DMS153 (cell line): ENCODE measurements around the gene EPHB1.

Source experiments
- DNase-seq: peaks from one replicate; lab custom pipeline; 2025; lab: John Stamatoyannopoulos, UW

Gene EPHB1

GRCh38 chr3:135050536-135050935 is 255.5 kb downstream of the EPHB1 start:
- DNase-seq, result no peak

DNA sequence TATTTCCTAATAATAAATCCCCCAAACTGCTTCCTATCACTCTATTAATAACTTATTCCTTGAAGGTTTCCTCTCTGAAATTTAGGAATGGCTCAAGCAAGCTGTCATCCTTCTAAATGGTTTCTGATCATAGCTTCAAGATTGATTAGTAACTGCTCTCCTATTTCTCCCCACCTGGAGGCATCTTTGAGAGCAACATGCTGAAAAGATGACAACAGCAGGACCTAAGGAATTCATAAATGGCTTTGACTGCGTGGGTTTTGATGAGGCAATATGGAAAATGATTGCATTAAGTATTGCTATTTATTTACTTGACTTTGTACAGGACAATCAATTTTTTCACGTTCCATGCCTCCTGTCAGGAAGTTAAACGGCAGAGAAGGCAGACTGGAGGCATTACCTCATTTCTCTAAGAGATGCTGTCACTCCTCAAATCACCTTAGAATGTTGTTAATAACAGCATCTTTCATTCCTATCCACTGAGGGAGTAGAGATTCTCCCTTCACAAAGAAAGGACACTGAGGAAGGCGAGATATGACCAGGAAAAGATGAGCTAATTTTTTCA is 256.4 kb downstream of the EPHB1 start:
- DNase-seq, result no peak

GRCh38 chr3:135055449-135055848 is 260.4 kb downstream of the EPHB1 start:
- DNase-seq, result no peak

- peak; percentile 72 for DNase-seq
Measured at GRCh38 chr3:135056084-135056730, 261.1 kb downstream of the EPHB1 start.

DNA sequence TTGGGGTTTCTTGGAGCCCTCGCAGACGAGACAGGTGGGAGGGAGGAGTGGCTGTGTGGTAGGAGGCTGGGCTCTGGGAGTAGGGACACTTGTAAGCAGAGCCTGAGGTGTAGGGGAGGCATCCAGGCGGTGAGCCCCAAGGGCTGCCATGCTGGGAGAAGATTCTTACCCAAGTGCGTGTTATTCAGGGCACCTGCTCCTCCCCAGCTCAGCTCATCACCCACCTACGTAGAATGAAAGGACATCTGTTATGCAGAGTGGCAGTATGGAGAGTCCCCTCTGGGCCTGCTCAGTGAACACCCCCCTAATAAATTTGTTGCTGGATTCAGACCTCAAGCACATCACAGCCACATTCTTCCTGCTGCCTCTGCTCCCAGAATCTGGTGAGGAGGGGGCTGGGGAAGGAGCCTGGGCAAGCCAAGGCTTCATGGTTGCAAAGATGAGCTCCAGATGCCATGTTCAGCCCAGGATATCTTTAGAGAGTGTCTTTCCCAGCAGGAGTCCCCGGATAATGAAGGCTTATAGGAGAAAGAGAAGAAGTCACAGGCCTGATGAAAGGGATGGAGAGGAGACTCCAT is 261.8 kb downstream of the EPHB1 start:
- DNase-seq, result no peak

DNA sequence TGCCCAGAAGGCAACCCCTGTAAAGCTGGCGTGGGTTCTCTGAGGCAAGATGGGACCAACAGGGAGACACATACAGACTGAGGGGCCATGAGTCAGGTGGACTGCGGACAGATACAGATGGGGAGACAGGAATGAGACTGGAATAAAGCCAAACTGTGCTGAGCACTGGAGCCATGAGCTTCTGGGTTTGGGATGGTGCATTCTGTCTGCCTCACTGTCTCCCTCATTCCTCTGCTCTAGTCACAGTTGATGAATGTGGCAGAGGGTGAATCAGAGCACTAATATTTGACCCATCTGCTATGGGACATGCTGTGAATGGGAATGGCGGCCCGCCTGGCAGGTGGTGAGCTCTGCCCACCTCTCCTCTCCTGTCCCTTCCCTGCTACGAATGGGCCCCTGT is 262.9 kb downstream of the EPHB1 start:
- DNase-seq, result no peak

DNA sequence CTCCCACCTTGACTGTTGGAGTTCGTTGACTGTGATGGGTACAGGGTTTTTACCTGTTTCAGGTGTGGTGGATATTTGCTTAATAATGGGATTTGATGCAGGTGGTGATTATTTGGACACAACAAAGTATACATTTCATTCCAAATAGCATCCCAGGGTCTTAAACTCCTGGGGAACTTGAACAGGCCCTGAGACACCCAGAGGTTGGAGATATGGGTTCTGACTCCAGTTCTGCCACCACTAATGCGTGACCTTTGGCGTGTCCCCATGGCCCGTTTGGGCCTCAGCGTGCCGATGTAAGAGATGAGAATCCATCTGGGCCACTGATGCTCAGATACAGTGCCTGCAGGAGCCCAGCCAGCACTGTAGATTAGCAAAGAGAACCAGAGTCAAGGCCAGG is 264.5 kb downstream of the EPHB1 start:
- DNase-seq, result no peak

DNA sequence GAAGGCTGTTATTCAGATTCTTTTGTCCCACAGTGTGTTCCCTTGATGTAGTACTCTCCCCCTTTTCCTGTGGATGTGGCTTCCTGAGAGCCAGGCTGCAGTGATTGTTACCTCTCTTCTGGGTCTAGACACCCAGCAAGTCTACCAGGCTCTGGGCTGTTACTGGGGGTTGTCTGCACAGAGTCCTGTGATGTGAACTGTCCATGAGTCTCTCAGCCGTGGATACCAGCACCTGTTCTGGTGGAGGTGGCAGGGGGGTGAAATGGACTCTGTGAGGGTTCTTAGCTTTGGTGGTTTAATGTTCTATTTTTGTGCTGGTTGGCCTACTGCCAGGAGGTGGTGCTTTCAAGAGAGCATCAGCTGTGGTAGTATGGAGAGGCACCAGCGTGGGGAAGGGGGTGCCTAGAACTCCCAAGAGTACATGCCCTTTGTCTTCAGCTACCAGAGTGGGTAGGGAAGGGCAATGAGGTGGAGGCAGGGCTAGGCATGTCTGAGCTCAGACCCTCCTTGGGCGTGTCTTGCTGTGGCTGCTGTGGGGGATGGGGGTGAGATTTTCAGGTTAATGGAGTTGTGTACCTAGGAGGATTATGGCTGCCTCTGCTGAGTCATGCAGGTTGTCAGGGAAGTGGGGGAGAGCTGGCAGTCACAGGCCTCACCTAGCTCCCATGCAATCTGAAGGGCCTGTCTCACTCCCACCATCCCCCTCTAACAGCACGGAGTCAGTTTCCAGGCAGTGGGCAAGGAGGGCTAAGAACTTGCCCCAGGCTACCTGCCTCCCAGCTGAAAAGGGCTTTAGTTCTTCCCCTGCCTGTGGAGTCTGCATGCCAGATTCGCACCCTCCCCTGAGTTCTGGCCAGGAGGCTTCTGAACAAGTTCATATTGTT is 272.0 kb downstream of the EPHB1 start:
- DNase-seq, result peak; percentile 93

GRCh38 chr3:135068011-135068410 is 273.0 kb downstream of the EPHB1 start:
- DNase-seq, result no peak

GRCh38 chr3:135069406-135069805 is 274.3 kb downstream of the EPHB1 start:
- DNase-seq, result no peak

DNA sequence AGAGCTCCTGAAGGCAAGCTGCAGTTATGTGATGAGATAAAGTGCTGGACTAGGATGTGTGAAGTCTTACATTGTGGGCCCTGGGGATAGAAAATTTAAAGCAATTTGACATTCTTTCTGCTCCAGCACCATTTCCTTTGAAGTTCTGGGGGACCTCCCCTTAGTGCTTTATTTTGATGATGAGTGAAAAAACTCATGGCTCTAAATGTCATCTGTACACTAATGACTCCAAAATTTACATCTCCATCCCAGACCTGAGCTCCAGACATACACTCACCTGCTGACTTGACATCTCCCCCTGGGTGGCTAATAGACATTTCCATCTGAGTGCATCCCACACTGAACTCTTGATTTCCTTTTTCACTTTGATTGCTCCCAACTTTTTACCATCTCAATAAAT is 276.4 kb downstream of the EPHB1 start:
- DNase-seq, result no peak

DNA sequence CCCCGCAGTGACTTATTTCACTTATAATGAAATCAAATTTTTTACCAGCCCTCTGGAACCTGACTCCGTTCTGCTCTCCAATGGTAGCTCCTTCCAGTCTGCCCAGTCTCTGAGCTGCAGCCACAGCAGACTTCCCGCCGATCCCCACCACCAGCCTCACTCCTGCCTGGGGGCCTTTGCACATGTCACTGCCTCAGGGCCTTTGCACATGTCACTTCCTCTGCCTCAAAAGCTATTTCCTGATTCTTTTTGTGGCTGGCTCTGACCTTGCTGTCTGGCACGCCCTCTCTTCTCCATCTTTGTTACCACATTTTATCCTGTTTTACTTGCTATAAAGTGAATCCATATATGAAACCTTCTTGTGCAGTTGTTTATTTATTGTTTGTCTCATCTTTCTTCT is 277.4 kb downstream of the EPHB1 start:
- DNase-seq, result no peak

GRCh38 chr3:135075157-135075556 is 280.1 kb downstream of the EPHB1 start:
- no peak for DNase-seq

DNA sequence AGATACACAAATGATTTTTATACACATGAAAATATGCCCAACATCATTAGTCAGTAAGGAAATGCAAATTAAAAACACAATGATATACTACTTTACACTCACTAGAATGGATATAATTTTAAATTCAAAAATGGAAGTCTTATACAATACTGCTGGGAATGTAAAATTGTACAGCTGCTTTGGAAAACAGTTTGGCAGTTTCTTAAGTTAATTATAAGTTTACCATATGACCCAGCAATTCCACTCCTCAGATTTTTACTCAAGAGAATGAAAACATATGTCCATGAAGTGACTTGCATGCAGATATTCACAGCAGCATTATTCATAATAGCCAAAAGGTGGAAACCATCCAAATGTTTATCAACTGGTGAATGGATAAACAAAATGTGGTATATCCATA is 281.3 kb downstream of the EPHB1 start:
- DNase-seq, result no peak

DNA sequence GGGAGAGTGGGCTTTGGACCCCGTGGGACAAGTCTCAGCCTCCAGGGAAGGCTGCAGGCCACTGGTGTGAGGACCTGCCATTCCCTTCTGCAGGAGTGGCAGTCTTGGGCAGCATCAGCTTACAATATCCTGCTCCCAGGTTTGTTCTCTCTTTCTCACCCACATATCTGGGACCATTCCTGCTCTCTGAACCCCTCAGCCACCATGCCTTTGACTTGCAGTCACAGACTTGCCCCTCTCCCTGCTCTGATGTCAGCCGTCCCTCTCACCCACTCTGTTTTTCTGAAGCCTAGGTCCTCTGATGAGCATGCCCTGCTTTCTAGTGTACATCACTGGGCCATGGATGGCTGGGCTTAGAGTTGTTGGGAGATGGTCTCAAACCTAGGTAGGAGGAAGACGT is 282.1 kb downstream of the EPHB1 start:
- DNase-seq, result no peak

GRCh38 chr3:135078283-135078682 is 283.2 kb downstream of the EPHB1 start:
- no peak for DNase-seq

DNA sequence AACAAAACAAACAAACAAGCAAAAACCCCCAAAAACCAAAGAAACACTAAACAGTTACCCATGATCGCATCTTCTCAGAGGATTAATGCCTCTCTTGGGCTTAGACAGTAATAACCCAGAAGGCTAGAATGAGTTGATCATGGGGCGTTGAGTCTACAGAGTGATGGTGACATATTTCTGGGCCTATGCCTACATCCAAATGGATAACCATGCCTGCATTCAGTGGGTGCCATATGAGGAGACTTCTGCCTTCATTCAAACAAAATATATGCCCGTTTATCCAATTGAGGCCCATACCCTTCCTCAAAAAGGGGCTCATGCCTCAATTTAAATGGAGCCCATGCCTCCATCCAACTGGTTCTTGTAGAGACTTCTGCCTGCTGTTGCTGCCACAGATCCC is 284.0 kb downstream of the EPHB1 start:
- no peak for DNase-seq

- DNase-seq, result no peak
Measured at GRCh38 chr3:135081451-135081850, 286.4 kb downstream of the EPHB1 start.

DNA sequence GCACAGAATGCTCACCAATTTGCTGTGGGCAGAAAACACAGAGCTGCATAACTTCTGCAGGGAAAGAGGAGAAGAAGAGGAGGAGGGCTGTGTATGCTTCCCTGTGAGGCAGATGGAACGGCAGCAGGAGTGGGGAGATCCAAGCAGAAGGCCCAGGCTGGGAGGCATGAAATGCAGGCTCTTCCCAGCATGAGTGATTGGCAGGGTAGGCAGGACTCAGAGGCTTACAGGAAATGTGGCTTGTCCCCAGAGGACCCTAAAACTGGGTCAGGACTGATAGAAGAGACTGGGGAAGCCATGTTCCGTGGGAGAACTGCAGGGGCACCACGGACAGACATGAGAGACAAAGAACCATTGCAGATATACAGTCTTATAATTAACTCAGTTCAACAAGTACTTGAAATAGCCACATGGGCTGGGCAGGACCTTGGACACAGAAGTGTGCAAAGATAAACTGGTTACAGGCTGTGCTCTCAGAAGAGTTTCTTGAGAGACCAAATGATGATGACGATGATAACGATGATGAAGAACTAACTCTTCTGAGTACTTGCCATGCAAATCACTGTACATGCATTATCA is 286.9 kb downstream of the EPHB1 start:
- DNase-seq, result no peak

- DNase-seq, result no peak
Measured at GRCh38 chr3:135082706-135083105, 287.6 kb downstream of the EPHB1 start.

- peak; percentile 52 for DNase-seq
Measured at GRCh38 chr3:135083179-135083578, 288.1 kb downstream of the EPHB1 start.

- no peak for DNase-seq
Measured at GRCh38 chr3:135083756-135084155, 288.7 kb downstream of the EPHB1 start.

- no peak for DNase-seq
Measured at GRCh38 chr3:135084405-135084804, 289.3 kb downstream of the EPHB1 start.
